Neural cell (in vitro differentiated cells): ENCODE data around the gene AKIRIN1. TPM values are rescaled to one million over a fixed set of nuclear protein-coding genes. Genes with fewer than 3 reads are reported as not detected.

ENCODE experiments used
- H2AFZ ChIP-seq: fragments of 200-600, 300-800 bp; sonication (generic), shearing (Covaris generic); 2 replicates; pipeline ENCODE4 v1.6.0; 2014; ENCODE audit warnings: low read depth, mild to moderate bottlenecking, antibody characterized with exemption, low read length, moderate library complexity
- H3F3A ChIP-seq: fragments of 200-600 bp; shearing (Covaris generic); 2 replicates; pipeline ENCODE4 v1.6.1; 2016; ENCODE audit warnings: mild to moderate bottlenecking, moderate library complexity, mixed read lengths, antibody characterized with exemption, low read length; ENCODE audit not compliant: insufficient read depth, poor library complexity, severe bottlenecking
- H3K27ac ChIP-seq: fragments of 200-600, 300-800 bp; sonication (generic), shearing (Covaris generic); 2 replicates; pipeline ENCODE4 v1.5.1; 2014; ENCODE audit warnings: mild to moderate bottlenecking, low read length, moderate library complexity
- H3K27me3 ChIP-seq: fragments of 300-800, 200-600 bp; sonication (generic), shearing (Covaris generic); 2 replicates; pipeline ENCODE4 v1.6.0; 2014; ENCODE audit warnings: mild to moderate bottlenecking, low read depth, low read length, moderate library complexity; ENCODE audit not compliant: insufficient read depth
- H3K36me3 ChIP-seq: fragments of 300-800, 200-600 bp; sonication (generic), shearing (Covaris generic); 2 replicates; pipeline ENCODE4 v1.5.1; 2014; ENCODE audit warnings: mild to moderate bottlenecking, antibody characterized with exemption, low read length, moderate library complexity; ENCODE audit not compliant: insufficient read depth
- H3K4me2 ChIP-seq: fragments of 300-800, 200-600 bp; sonication (generic), shearing (Covaris generic); 2 replicates; pipeline ENCODE4 v1.6.0; 2014; ENCODE audit warnings: mild to moderate bottlenecking, low read length
- H3K4me3 ChIP-seq: fragments of 300-800, 200-600 bp; sonication (generic), shearing (Covaris generic); 2 replicates; pipeline ENCODE4 v1.5.1; 2014; ENCODE audit warnings: mild to moderate bottlenecking, low read length, moderate library complexity
- H3K79me2 ChIP-seq: fragments of 200-600 bp; shearing (Covaris generic); replicated peaks from 2 replicates; pipeline ENCODE4 v1.6.0; 2014; ENCODE audit warnings: mild to moderate bottlenecking, low read length, moderate library complexity; ENCODE audit not compliant: insufficient read depth
- H3K9ac ChIP-seq: fragments of 300-800, 200-600 bp; sonication (generic), shearing (Covaris generic); 2 replicates; pipeline ENCODE4 v1.6.1; 2016; ENCODE audit warnings: mild to moderate bottlenecking, low read length, mixed read lengths
- H3K9me2 ChIP-seq: fragments of 200-600 bp; shearing (Covaris generic); 2 replicates; pipeline ENCODE4 v1.6.1; 2016; ENCODE audit warnings: mild to moderate bottlenecking, low read length, mixed read lengths; ENCODE audit not compliant: insufficient read depth
- H3K9me3 ChIP-seq: fragments of 200-600, 300-800 bp; sonication (generic), shearing (Covaris generic); 2 replicates; pipeline ENCODE4 v1.6.1; 2016; ENCODE audit warnings: mild to moderate bottlenecking, mixed run types, low read length, moderate library complexity, mixed read lengths
- H4K20me1 ChIP-seq: fragments of 200-600 bp; shearing (Covaris generic); 2 replicates; pipeline ENCODE4 v1.6.1; 2016; ENCODE audit warnings: mild to moderate bottlenecking, mixed run types; ENCODE audit not compliant: insufficient read depth
- EP300 ChIP-seq: fragments of 450-650 bp; conservative IDR thresholded peaks from 2 replicates; pipeline ENCODE4 v1.6.1; 2014; ENCODE audit warnings: antibody characterized with exemption, mild to moderate bottlenecking, moderate library complexity; ENCODE audit not compliant: poor library complexity, severe bottlenecking
- EZH2 ChIP-seq: fragments of 200-600, 300-800 bp; shearing (Covaris generic), sonication (generic); IDR thresholded peaks from 2 replicates; pipeline ENCODE4 v1.6.1; 2014; ENCODE audit warnings: antibody characterized with exemption, low read length, borderline replicate concordance, mild to moderate bottlenecking; ENCODE audit not compliant: insufficient read depth, poor library complexity, severe bottlenecking
- MXI1 ChIP-seq: fragments of 450-650 bp; conservative IDR thresholded peaks from 2 replicates; pipeline ENCODE4 v1.6.1; 2014; ENCODE audit warnings: antibody characterized with exemption, mild to moderate bottlenecking; ENCODE audit not compliant: poor library complexity, severe bottlenecking
- POLR2AphosphoS5 ChIP-seq: IDR thresholded peaks from 2 replicates; pipeline ENCODE4 v1.6.1; 2012
- RAD21 ChIP-seq: fragments of 450-650 bp; conservative IDR thresholded peaks from 2 replicates; pipeline ENCODE4 v1.6.1; 2014; ENCODE audit warnings: antibody characterized with exemption, mild to moderate bottlenecking, moderate library complexity
- SMC3 ChIP-seq: fragments of 450-650 bp; conservative IDR thresholded peaks from 2 replicates; pipeline ENCODE4 v1.6.1; 2014; ENCODE audit warnings: antibody characterized with exemption, mild to moderate bottlenecking, moderate library complexity; ENCODE audit not compliant: poor library complexity
- TAF1 ChIP-seq: IDR thresholded peaks from 2 replicates; pipeline ENCODE4 v1.6.1; 2012; ENCODE audit warnings: low read depth
- polyA plus RNA-seq: library from polyadenylated mRNA; depleted of rRNA; stranded (reverse); fragments of >200 nt; gene quantifications from 2 replicates; pipeline ENCODE4 v1.2.3, GENCODE V29; 2014
- TF ChIP-seq, protein P1 (sequence below): IDR thresholded peaks from 2 replicates; pipeline ENCODE4 v1.6.1; 2012; ENCODE audit warnings: borderline replicate concordance
- TF ChIP-seq, protein P2 (sequence below): fragments of 450-650 bp; IDR thresholded peaks from 2 replicates; pipeline ENCODE4 v1.5.1; 2014; ENCODE audit warnings: antibody characterized with exemption, mild to moderate bottlenecking, moderate library complexity; ENCODE audit not compliant: poor library complexity, severe bottlenecking

Gene AKIRIN1
- polyA plus RNA-seq, 1 donor from 2014 or later: 181 TPM

DNA sequence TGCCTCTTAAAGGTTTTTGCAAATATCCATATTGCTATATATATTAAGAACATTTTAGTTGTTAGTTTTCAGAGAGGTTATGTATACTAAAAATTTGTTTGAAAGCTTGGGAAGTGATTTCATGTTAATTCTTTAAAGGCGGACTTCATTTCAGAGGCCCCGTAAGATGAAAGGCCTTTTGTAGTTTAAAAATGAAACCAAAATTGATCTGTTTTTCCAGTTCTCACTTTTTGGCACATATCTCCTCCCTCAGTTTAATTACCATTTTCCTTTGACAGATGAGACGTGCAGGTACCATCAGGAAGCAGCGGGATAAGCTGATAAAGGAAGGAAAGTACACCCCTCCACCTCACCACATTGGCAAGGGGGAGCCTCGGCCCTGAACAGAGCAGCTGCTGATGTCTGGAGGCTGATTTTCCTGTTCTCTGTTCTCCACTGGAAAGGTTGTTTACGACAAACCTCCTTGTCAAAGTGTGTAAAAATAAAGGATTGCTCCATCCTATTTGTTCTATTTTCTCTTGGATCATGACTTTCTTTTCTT lies 43.1 kb downstream of the AKIRIN1 start:
- peaks cover 5% of the 10 kb centered on the region for H3K36me3 ChIP-seq
- no peak overlapping the region for H2AFZ ChIP-seq
- no peak overlapping the region for H3K27ac ChIP-seq
- H3K79me2 ChIP-seq: peaks cover 11% of the 10 kb centered on the region
- no peaks in the 10 kb centered on the region for H3K9me3 ChIP-seq
- H3K9ac ChIP-seq: no peak overlapping the region
- no peak overlapping the region for H3K4me2 ChIP-seq
- H3K27me3 ChIP-seq: no peaks in the 10 kb centered on the region
- TF ChIP-seq MXI1 (no peak), TAF1 (no peak), POLR2AphosphoS5 (no peak)
- no peaks in the 10 kb centered on the region for H3K9me2 ChIP-seq
- no peaks in the 10 kb centered on the region for H3F3A ChIP-seq
- no peaks in the 10 kb centered on the region for H4K20me1 ChIP-seq
- no peak overlapping the region for H3K4me3 ChIP-seq

DNA sequence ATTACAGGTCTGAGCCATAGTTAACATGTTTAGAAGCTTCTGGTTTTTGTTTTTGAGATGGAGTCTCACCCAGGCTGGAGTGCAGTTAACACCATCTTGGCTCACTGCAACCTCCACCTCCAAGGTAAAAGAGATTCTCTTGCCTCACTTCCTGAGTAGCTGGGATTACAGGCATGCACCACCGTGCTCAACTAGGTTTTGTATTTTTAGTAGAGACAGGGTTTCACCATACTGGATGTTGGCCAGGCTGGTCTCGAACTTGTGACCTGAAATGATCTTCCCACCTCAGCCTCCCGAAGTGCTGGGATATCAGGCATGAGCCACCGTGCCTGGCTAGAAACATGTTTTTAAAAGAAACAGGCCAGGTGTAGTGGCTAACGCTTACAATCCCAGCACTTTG lies 45.6 kb downstream of the AKIRIN1 start:
- TF ChIP-seq EP300: no peak
- no peak for TF ChIP-seq EZH2
- no peak for TF ChIP-seq MXI1
- no peak for TF ChIP-seq SMC3
- no peak for TF ChIP-seq RAD21
- TF ChIP-seq, protein P1, sequence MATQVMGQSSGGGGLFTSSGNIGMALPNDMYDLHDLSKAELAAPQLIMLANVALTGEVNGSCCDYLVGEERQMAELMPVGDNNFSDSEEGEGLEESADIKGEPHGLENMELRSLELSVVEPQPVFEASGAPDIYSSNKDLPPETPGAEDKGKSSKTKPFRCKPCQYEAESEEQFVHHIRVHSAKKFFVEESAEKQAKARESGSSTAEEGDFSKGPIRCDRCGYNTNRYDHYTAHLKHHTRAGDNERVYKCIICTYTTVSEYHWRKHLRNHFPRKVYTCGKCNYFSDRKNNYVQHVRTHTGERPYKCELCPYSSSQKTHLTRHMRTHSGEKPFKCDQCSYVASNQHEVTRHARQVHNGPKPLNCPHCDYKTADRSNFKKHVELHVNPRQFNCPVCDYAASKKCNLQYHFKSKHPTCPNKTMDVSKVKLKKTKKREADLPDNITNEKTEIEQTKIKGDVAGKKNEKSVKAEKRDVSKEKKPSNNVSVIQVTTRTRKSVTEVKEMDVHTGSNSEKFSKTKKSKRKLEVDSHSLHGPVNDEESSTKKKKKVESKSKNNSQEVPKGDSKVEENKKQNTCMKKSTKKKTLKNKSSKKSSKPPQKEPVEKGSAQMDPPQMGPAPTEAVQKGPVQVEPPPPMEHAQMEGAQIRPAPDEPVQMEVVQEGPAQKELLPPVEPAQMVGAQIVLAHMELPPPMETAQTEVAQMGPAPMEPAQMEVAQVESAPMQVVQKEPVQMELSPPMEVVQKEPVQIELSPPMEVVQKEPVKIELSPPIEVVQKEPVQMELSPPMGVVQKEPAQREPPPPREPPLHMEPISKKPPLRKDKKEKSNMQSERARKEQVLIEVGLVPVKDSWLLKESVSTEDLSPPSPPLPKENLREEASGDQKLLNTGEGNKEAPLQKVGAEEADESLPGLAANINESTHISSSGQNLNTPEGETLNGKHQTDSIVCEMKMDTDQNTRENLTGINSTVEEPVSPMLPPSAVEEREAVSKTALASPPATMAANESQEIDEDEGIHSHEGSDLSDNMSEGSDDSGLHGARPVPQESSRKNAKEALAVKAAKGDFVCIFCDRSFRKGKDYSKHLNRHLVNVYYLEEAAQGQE: no peak
- TF ChIP-seq, protein P2, sequence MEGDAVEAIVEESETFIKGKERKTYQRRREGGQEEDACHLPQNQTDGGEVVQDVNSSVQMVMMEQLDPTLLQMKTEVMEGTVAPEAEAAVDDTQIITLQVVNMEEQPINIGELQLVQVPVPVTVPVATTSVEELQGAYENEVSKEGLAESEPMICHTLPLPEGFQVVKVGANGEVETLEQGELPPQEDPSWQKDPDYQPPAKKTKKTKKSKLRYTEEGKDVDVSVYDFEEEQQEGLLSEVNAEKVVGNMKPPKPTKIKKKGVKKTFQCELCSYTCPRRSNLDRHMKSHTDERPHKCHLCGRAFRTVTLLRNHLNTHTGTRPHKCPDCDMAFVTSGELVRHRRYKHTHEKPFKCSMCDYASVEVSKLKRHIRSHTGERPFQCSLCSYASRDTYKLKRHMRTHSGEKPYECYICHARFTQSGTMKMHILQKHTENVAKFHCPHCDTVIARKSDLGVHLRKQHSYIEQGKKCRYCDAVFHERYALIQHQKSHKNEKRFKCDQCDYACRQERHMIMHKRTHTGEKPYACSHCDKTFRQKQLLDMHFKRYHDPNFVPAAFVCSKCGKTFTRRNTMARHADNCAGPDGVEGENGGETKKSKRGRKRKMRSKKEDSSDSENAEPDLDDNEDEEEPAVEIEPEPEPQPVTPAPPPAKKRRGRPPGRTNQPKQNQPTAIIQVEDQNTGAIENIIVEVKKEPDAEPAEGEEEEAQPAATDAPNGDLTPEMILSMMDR: no peak
- H3K27me3 ChIP-seq: no peaks in the 10 kb centered on the region
- H2AFZ ChIP-seq: no peak overlapping the region
- H3K36me3 ChIP-seq: peaks cover 5% of the 10 kb centered on the region
- no peak overlapping the region for H3K9ac ChIP-seq
- no peak overlapping the region for H3K4me3 ChIP-seq
- no peak overlapping the region for H3K4me2 ChIP-seq
- H3F3A ChIP-seq: no peaks in the 10 kb centered on the region
- peaks cover under 1% of the 10 kb centered on the region for H3K79me2 ChIP-seq
- no peak overlapping the region for H3K27ac ChIP-seq
- no peaks in the 10 kb centered on the region for H4K20me1 ChIP-seq
- H3K9me3 ChIP-seq: no peaks in the 10 kb centered on the region
- no peaks in the 10 kb centered on the region for H3K9me2 ChIP-seq

DNA sequence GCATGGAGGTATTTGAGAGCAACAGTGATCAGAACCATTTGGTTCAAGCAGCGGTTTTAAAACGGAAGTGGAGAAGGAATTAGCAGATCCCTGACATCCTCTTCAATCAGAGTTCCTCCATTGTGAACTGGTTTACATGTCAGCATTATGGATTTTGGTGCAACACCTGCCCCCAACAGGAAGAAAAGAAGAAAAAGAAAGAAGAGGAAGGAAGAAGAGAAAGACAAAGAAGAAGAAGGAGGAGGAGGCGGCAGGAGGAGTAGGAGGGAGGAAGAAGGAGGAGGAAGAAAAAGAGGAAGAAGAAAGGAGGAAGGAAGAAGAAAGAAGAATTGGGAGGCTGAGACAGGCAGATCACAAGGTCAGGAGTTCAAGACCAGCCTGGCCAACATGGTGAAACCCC lies 52.4 kb downstream of the AKIRIN1 start:
- Histone ChIP-seq H3K27me3 (no peaks in the 10 kb centered on the region), H3K4me2 (no peak overlapping the region), H3K36me3 (peaks cover 11% of the 10 kb centered on the region), H3K79me2 (no peaks in the 10 kb centered on the region), H2AFZ (no peak overlapping the region), H3K9me2 (no peaks in the 10 kb centered on the region), H4K20me1 (no peaks in the 10 kb centered on the region), H3F3A (no peaks in the 10 kb centered on the region), H3K27ac (no peak overlapping the region), H3K9ac (no peak overlapping the region), H3K4me3 (no peak overlapping the region), H3K9me3 (no peaks in the 10 kb centered on the region)
- TF ChIP-seq TAF1 (no peak), EZH2 (no peak), EP300 (no peak), RAD21 (no peak), MXI1 (no peak), POLR2AphosphoS5 (no peak), SMC3 (no peak)
- TF ChIP-seq, protein P2: no peak
- TF ChIP-seq, protein P1: no peak
